ENCODE data around the gene MTA1. TPM values are rescaled to one million over a fixed set of nuclear protein-coding genes. Genes with fewer than 3 reads are reported as not detected.

The MTA1 gene
- total and polyA plus RNA-seq, 11 donors = 71.8 to 191 (median 109) TPM

GRCh38 chr14:105450123-105450505 is 30.5 kb downstream of the MTA1 start:
- TF ChIP-seq CTCF (IDR thresholded peaks at IDR 0.05) = no peak
- no peak for TF ChIP-seq POLR2A (IDR thresholded peaks at IDR 0.05)

GRCh38 chr14:105450864-105451720 is 31.5 kb downstream of the MTA1 start:
- Histone ChIP-seq H3K4me1 (peaks cover 0 to 28% (median 14%) of the 10 kb centered on the region in 12 donors), H3K27me3 (no peaks in the 10 kb centered on the region), H3K36me3 (peaks cover 0 to 64% (median 54%) of the 10 kb centered on the region in 9 donors), H3K4me3 (no peak overlapping the region), H3K9me3 (no peaks in the 10 kb centered on the region), H3K27ac (no peak overlapping the region)
- peak in 2 of 5 donors; percentile 26 to 56 for DNase-seq
- intact Hi-C loops (cut with DNase I) = loop anchor here in 2 of 10 donors (1.0 to 5.0 kb wide), 2 partner anchors 34 to 79 kb away; no protein-coding TSS in a partner anchor
- TF ChIP-seq POLR2A (IDR thresholded peaks at IDR 0.05) = no peak
- TF ChIP-seq CTCF (IDR thresholded peaks at IDR 0.05) = no peak
- 88 to 91% (median 91%) methylated on average over 24 to 29 of the region's 29 CpGs for WGBS, 4 donors
- ATAC-seq = no peak

More at GRCh38 chr14:105450123-105450505, 30.5 kb downstream of the MTA1 start:
- H3K27ac ChIP-seq = no peak overlapping the region
- 83 to 91% (median 88%) methylated on average over 19 to 22 of the region's 22 CpGs for WGBS, 4 donors
- H3K36me3 ChIP-seq = peaks cover 0 to 55% (median 45%) of the 10 kb centered on the region in 9 donors
- DNase-seq (peak in 1 of 5 donors; percentile 55), ATAC-seq (no peak)
- H3K4me3 ChIP-seq = no peak overlapping the region
- no peaks in the 10 kb centered on the region for H3K9me3 ChIP-seq
- peaks cover 0 to 28% (median 14%) of the 10 kb centered on the region in 12 donors for H3K4me1 ChIP-seq
- intact Hi-C loops (cut with DNase I) = loop anchor here in 1 of 10 donors (5.0 kb wide), 1 partner anchor 78 kb away; no protein-coding TSS in a partner anchor
- no peaks in the 10 kb centered on the region for H3K27me3 ChIP-seq

GRCh38 chr14:105452963-105453362 is 33.3 kb downstream of the MTA1 start:
- Histone ChIP-seq H3K4me3 (no peak overlapping the region), H3K27me3 (no peaks in the 10 kb centered on the region), H3K27ac (no peak overlapping the region), H3K9me3 (no peaks in the 10 kb centered on the region), H3K36me3 (peaks cover 0 to 81% (median 71%) of the 10 kb centered on the region in 9 donors), H3K4me1 (peaks cover 0 to 25% (median 13%) of the 10 kb centered on the region in 12 donors)
- intact Hi-C loops (cut with DNase I) = loop anchor here in 1 of 10 donors (5.0 kb wide), 1 partner anchor 81 kb away; no protein-coding TSS in a partner anchor
- 84 to 92% (median 90%) methylated on average over 9 to 14 of the region's 14 CpGs for WGBS, 4 donors
- no peak for ATAC-seq
- TF ChIP-seq POLR2A (IDR thresholded peaks at IDR 0.05) = no peak
- no peak for TF ChIP-seq CTCF (IDR thresholded peaks at IDR 0.05)
- peak in 3 of 5 donors; percentile 7 to 27 (median 16) for DNase-seq

- Histone ChIP-seq H3K27me3 (no peaks in the 10 kb centered on the region), H3K36me3 (peaks cover 0 to 87% (median 71%) of the 10 kb centered on the region in 9 donors), H3K27ac (no peak overlapping the region), H3K9me3 (no peaks in the 10 kb centered on the region), H3K4me3 (no peak overlapping the region), H3K4me1 (peaks cover 0 to 16% (median 6%) of the 10 kb centered on the region in 12 donors)
- TF ChIP-seq POLR2A (IDR thresholded peaks at IDR 0.05) (no peak), CTCF (IDR thresholded peaks at IDR 0.05) (no peak)
- peak in 2 of 5 donors; percentile 2 to 37 for DNase-seq
- no peak for ATAC-seq
- WGBS, 4 donors = 90 to 93% (median 91%) methylated on average over 10 to 14 of the region's 14 CpGs
- intact Hi-C loops (cut with DNase I) = loop anchor here in 1 of 10 donors (5.0 kb wide), 1 partner anchor 82 kb away; no protein-coding TSS in a partner anchor
These were observed 34.2 kb downstream of the MTA1 start for GRCh38 chr14:105453847-105454246.

All from heart left ventricle (tissue), 16 donors.